ENCODE measurements around the gene KPNB1. TPM values are rescaled to one million over a fixed set of nuclear protein-coding genes. Genes with fewer than 3 reads are reported as not detected.

KPNB1 gene
- total and polyA plus RNA-seq, 5 experiments from 2014 or later = 22.8 to 252 (median 32.2) TPM

DNA sequence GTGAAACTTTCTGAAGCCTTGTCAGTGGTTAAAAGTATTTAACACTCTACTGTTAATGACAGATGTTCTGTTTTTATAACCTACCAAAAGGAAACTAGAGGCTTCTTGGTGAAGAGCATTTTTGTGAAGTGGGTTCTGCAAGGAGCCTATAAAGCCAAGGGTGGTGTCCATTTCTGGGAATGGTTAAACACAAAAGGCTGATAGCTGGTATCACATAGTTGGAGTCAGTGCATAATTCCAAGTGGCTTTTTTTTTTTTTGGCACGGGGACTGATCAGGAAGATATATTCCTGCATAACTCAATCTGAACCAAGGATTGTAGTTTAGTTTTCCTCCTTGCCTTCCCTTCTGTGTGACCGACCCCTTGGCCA lies 27.6 kb upstream of the KPNB1 start:
- H3K27ac Mint-ChIP-seq = peak overlapping the region in 2 of 10 donors; percentile 35 to 86
- POLR2A ChIA-PET = no interaction called here
- DNase-seq (no peak), ATAC-seq (no peak)
- peaks cover 0 to 8% (median 2%) of the 10 kb centered on the region in 4 donors for H3K4me1 Mint-ChIP-seq
- H3K9me3 Mint-ChIP-seq = no peaks in the 10 kb centered on the region
- no peak overlapping the region for H3K4me3 Mint-ChIP-seq
- peaks cover 0 to 67% (median 6%) of the 10 kb centered on the region in 3 donors for H3K36me3 Mint-ChIP-seq
- H3K27me3 Mint-ChIP-seq = no peaks in the 10 kb centered on the region

- ATAC-seq (no peak), DNase-seq (no peak)
- H3K36me3 Mint-ChIP-seq = peaks cover 0 to 47% (median 2%) of the 10 kb centered on the region in 3 donors
- H3K27me3 Mint-ChIP-seq = no peaks in the 10 kb centered on the region
- POLR2A ChIA-PET = no interaction called here
- no peaks in the 10 kb centered on the region for H3K9me3 Mint-ChIP-seq
- peaks cover 0 to 8% (median 2%) of the 10 kb centered on the region in 4 donors for H3K4me1 Mint-ChIP-seq
- peak overlapping the region in 1 of 10 donors; percentile 57 for H3K27ac Mint-ChIP-seq
- H3K4me3 Mint-ChIP-seq = no peak overlapping the region
Measured at GRCh38 chr17:47624727-47625068, 25.0 kb upstream of the KPNB1 start.

- Mint-ChIP-seq H3K36me3 (peaks cover 0 to 22% (median 7%) of the 10 kb centered on the region in 3 donors), H3K27ac (peak overlapping the region in 2 of 10 donors; percentile 40 to 71), H3K27me3 (no peaks in the 10 kb centered on the region), H3K4me1 (no peaks in the 10 kb centered on the region), H3K9me3 (no peaks in the 10 kb centered on the region), H3K4me3 (no peak overlapping the region)
- ATAC-seq (no peak), DNase-seq (no peak)
- POLR2A ChIA-PET = no interaction called here
Measured at GRCh38 chr17:47628014-47628566, 21.6 kb upstream of the KPNB1 start.

DNA sequence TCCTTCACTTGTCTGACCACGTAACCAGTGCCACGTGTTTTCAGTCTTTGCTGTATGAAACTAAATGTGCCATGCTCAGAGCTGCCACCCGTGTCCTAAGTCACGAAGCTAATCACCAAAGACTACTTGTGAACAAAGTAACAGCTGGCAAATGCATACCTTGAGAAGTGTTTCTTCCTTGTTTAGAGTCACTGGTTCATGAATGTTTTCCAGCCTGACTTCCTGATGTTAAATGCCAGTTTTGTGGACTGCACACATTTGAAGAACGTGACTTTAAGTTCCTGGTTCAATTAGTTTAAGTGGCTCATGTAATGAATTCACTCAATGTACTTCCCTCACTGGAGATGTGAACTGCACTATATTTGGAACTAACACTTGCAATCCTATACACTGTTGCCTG lies 19.9 kb upstream of the KPNB1 start:
- Mint-ChIP-seq H3K4me3 (no peak overlapping the region), H3K9me3 (no peaks in the 10 kb centered on the region), H3K27ac (peak overlapping the region in 1 of 10 donors; percentile 28), H3K4me1 (peaks cover 0 to 4% (median 0%) of the 10 kb centered on the region in 4 donors), H3K36me3 (peaks cover 0 to 18% (median 8%) of the 10 kb centered on the region in 3 donors), H3K27me3 (no peaks in the 10 kb centered on the region)
- no peak for ATAC-seq
- DNase-seq = no peak
- POLR2A ChIA-PET = interaction anchor here (0.6 to 2.2 kb wide), 3 partner anchors 11 to 26 kb away, joined by 3 to 10 read pairs (median 3); partner anchors contain the start of gene KPNB1

GRCh38 chr17:47630614-47631013 lies 19.1 kb upstream of the KPNB1 start:
- Mint-ChIP-seq H3K4me3 (no peak overlapping the region), H3K27ac (no peak overlapping the region), H3K36me3 (peaks cover 0 to 16% (median 10%) of the 10 kb centered on the region in 3 donors), H3K4me1 (peaks cover 0 to 4% (median 0%) of the 10 kb centered on the region in 4 donors), H3K9me3 (no peaks in the 10 kb centered on the region), H3K27me3 (no peaks in the 10 kb centered on the region)
- no peak for DNase-seq
- ATAC-seq = no peak
- POLR2A ChIA-PET = interaction anchor here (0.5 to 2.2 kb wide), 4 partner anchors 12 to 134 kb away, joined by 3 to 10 read pairs (median 3); partner anchors contain the start of gene KPNB1

- Mint-ChIP-seq H3K9me3 (no peaks in the 10 kb centered on the region), H3K36me3 (peaks cover 0 to 20% (median 10%) of the 10 kb centered on the region in 3 donors), H3K4me3 (no peak overlapping the region), H3K27ac (peak overlapping the region in 1 of 10 donors; percentile 66), H3K4me1 (peaks cover 4 to 13% (median 8%) of the 10 kb centered on the region in 4 donors), H3K27me3 (no peaks in the 10 kb centered on the region)
- ATAC-seq (no peak), DNase-seq (no peak)
- POLR2A ChIA-PET = no interaction called here
Measured at GRCh38 chr17:47632991-47633390, 16.7 kb upstream of the KPNB1 start.

GRCh38 chr17:47633996-47634395 lies 15.7 kb upstream of the KPNB1 start:
- H3K4me1 Mint-ChIP-seq = peaks cover 4 to 13% (median 8%) of the 10 kb centered on the region in 4 donors
- H3K4me3 Mint-ChIP-seq = no peak overlapping the region
- no peaks in the 10 kb centered on the region for H3K9me3 Mint-ChIP-seq
- H3K27ac Mint-ChIP-seq = no peak overlapping the region
- H3K36me3 Mint-ChIP-seq = peaks cover 0 to 20% (median 10%) of the 10 kb centered on the region in 3 donors
- DNase-seq (no peak), ATAC-seq (no peak)
- H3K27me3 Mint-ChIP-seq = no peaks in the 10 kb centered on the region
- POLR2A ChIA-PET = no interaction called here

DNA sequence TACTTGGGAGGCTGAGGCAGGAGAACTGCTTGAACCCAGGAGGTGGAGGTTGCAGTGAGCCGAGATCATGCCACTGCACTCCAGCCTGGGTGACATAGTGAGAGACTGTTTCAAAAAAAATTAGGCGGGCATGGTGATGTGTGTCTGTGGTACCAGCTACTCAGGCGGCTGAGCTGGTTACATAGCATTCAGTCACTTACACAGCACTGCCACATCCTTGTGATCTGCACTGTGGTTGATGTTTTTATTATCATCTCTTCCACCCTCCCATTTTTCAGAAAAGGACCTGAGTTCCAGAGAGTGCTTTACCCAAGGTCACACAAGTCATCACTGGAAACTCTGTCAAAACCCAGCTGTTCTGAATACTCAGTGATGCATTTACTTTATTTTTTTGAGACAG lies 14.8 kb upstream of the KPNB1 start:
- H3K4me1 Mint-ChIP-seq = peaks cover 4 to 13% (median 8%) of the 10 kb centered on the region in 4 donors
- DNase-seq (no peak), ATAC-seq (no peak)
- peaks cover 0 to 20% (median 10%) of the 10 kb centered on the region in 3 donors for H3K36me3 Mint-ChIP-seq
- no peak overlapping the region for H3K27ac Mint-ChIP-seq
- H3K4me3 Mint-ChIP-seq = no peak overlapping the region
- H3K9me3 Mint-ChIP-seq = no peaks in the 10 kb centered on the region
- POLR2A ChIA-PET = interaction anchor here (0.9 to 2.0 kb wide), 2 partner anchors 9 to 12 kb away, joined by 4 to 5 read pairs; no protein-coding TSS in a partner anchor
- no peaks in the 10 kb centered on the region for H3K27me3 Mint-ChIP-seq

GRCh38 chr17:47635734-47636133 lies 14.0 kb upstream of the KPNB1 start:
- POLR2A ChIA-PET = interaction anchor here (0.9 to 2.0 kb wide), 2 partner anchors 10 to 11 kb away, joined by 4 to 5 read pairs; no protein-coding TSS in a partner anchor
- no peak overlapping the region for H3K27ac Mint-ChIP-seq

GRCh38 chr17:47636273-47637030 lies 13.3 kb upstream of the KPNB1 start:
- H3K9me3 Mint-ChIP-seq = no peaks in the 10 kb centered on the region
- H3K4me1 Mint-ChIP-seq = peaks cover 4 to 13% (median 8%) of the 10 kb centered on the region in 4 donors
- no peak for DNase-seq
- H3K27me3 Mint-ChIP-seq = no peaks in the 10 kb centered on the region
- no peak for ATAC-seq
- H3K36me3 Mint-ChIP-seq = peaks cover 0 to 16% (median 7%) of the 10 kb centered on the region in 3 donors
- peak overlapping the region in 2 of 10 donors; percentile 40 to 49 for H3K4me3 Mint-ChIP-seq
- H3K27ac Mint-ChIP-seq = peak overlapping the region in 5 of 10 donors; percentile 1 to 80 (median 41)
- POLR2A ChIA-PET = interaction anchor here (2.0 kb wide), 1 partner anchor 10 kb away, joined by 5 read pairs; no protein-coding TSS in a partner anchor

More at GRCh38 chr17:47635734-47636133, 14.0 kb upstream of the KPNB1 start:
- Mint-ChIP-seq H3K9me3 (no peaks in the 10 kb centered on the region), H3K27me3 (no peaks in the 10 kb centered on the region), H3K4me3 (no peak overlapping the region), H3K36me3 (peaks cover 0 to 19% (median 10%) of the 10 kb centered on the region in 3 donors), H3K4me1 (peaks cover 4 to 13% (median 8%) of the 10 kb centered on the region in 4 donors)
- ATAC-seq = no peak
- DNase-seq = no peak

DNA sequence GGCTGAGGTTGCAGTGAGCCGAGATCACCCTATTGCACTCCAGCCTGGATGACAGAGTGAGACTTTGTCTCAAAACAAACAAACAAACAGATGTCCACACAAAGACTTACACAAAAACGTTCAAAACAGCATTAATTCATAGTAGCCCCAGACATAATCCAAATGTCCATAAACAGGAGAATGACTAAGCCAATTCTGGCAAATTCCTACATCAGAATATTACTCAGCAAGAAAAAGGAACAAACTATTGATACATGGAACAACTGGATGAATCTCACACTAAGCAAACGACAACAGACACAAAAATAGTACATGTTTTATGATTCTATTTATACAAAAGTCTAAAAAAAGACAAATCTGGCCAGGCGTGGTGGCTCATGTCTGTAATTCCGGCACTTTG lies 10.8 kb upstream of the KPNB1 start:
- H3K36me3 Mint-ChIP-seq = peaks cover 0 to 8% (median 5%) of the 10 kb centered on the region in 3 donors
- H3K4me3 Mint-ChIP-seq = no peak overlapping the region
- no peaks in the 10 kb centered on the region for H3K27me3 Mint-ChIP-seq
- POLR2A ChIA-PET = interaction anchor here (0.7 kb wide), 1 partner anchor 433 kb away, joined by 4 read pairs; no protein-coding TSS in a partner anchor
- ATAC-seq = no peak
- peaks cover 4 to 12% (median 8%) of the 10 kb centered on the region in 4 donors for H3K4me1 Mint-ChIP-seq
- H3K9me3 Mint-ChIP-seq = no peaks in the 10 kb centered on the region
- DNase-seq = no peak
- no peak overlapping the region for H3K27ac Mint-ChIP-seq

DNA sequence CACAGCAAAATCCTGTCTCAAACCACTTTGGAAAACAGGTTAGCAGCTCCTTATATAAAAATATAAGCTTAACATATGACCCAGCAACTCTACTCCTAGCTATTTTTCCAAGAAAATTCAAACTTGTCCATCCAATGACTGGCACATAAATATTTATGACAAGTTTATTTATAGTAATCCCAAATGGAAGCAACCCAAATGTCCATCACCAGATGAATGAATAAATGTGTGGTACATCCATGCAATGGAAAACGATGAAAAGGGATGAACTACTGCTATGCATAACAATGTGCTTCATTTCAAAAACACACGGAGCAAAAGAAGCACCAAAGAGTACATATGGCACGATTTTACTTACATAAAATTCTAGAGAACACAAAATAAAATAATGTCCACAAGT lies 9.6 kb upstream of the KPNB1 start:
- no peaks in the 10 kb centered on the region for H3K27me3 Mint-ChIP-seq

GRCh38 chr17:47641202-47641601 lies 8.5 kb upstream of the KPNB1 start:
- POLR2A ChIA-PET = no interaction called here
- H3K9me3 Mint-ChIP-seq = no peaks in the 10 kb centered on the region
- peaks cover 0 to 5% (median 0%) of the 10 kb centered on the region in 3 donors for H3K36me3 Mint-ChIP-seq
- DNase-seq (no peak), ATAC-seq (no peak)
- H3K4me3 Mint-ChIP-seq = no peak overlapping the region
- peaks cover 5 to 11% (median 9%) of the 10 kb centered on the region in 4 donors for H3K4me1 Mint-ChIP-seq
- no peak overlapping the region for H3K27ac Mint-ChIP-seq
- H3K27me3 Mint-ChIP-seq = no peaks in the 10 kb centered on the region

More for the DNA sequence above, 9.6 kb upstream of the KPNB1 start:
- H3K27ac Mint-ChIP-seq = peak overlapping the region in 1 of 10 donors; percentile 42
- peaks cover 0 to 6% (median 0%) of the 10 kb centered on the region in 3 donors for H3K36me3 Mint-ChIP-seq
- H3K9me3 Mint-ChIP-seq = no peaks in the 10 kb centered on the region
- ATAC-seq = no peak
- peaks cover 8 to 14% (median 10%) of the 10 kb centered on the region in 4 donors for H3K4me1 Mint-ChIP-seq
- H3K4me3 Mint-ChIP-seq = no peak overlapping the region
- POLR2A ChIA-PET = no interaction called here
- no peak for DNase-seq

All from naive thymus-derived CD8-positive, alpha-beta T cell (primary cell).